ENCODE data around the gene FAF1. TPM values are rescaled to one million over a fixed set of nuclear protein-coding genes. Genes with fewer than 3 reads are reported as not detected.

Gene FAF1
- total and polyA plus RNA-seq, 8 donors, result 47.4 to 58.3 (median 53.2) TPM

DNA sequence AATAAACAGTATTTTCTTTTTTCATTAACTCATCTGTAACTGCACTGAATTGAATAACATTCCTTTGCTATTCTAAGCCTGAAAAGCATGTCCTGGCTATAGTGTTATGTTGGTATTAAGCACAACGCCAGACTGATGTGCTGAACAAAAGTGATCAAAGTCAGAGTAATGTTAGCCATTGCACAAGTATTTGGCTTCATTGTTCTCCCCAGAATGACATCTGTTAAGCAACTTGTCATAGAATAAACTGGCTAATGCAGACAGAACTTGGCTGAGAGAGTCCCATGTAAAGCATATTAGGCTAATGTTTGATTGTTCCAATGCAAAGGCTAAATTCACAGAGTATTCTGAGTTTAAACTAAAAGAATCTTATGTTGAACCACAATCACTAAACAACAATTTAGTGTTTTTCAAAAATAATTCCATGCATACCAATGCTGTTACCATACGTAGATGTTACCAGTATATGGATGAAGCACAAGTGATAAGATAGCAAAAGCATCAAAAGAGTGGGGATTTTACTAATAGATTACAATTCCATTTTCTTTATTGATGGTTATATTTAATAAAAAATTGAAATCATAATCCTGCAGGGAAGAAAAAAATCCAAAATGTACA lies 301.5 kb downstream of the FAF1 start:
- ATAC-seq (peak; percentile 46), DNase-seq (no peak)
- intact Hi-C loops (cut with DNase I), result no loop called here

DNA sequence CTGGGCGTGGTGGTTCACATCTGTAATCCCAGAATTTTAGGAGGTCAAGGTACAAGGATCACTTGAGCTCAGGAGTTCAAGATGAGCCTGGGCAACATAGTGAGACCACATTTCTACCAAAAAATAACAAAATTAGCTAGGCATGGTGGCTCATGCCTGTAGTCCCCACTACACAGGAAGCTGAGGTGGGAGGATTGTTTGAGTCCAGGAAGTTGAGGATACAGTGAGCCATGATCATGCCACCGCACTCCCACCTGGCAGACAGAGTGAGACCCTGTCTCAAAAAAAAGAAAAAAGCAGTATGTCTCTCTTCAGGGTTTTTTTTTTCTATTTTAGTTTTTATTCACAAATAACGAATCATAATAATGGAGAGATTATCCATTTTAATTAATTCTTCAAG lies 303.1 kb downstream of the FAF1 start:
- no peak overlapping the region for H3K4me3 ChIP-seq
- intact Hi-C loops (cut with DNase I), result no loop called here
- H3K27me3 ChIP-seq, result no peaks in the 10 kb centered on the region
- H3K4me1 ChIP-seq, result peaks cover 7 to 9% of the 10 kb centered on the region in 2 donors
- no peak for DNase-seq
- H3K9me3 ChIP-seq, result no peaks in the 10 kb centered on the region
- no peak overlapping the region for H3K27ac ChIP-seq
- TF ChIP-seq, protein P1, sequence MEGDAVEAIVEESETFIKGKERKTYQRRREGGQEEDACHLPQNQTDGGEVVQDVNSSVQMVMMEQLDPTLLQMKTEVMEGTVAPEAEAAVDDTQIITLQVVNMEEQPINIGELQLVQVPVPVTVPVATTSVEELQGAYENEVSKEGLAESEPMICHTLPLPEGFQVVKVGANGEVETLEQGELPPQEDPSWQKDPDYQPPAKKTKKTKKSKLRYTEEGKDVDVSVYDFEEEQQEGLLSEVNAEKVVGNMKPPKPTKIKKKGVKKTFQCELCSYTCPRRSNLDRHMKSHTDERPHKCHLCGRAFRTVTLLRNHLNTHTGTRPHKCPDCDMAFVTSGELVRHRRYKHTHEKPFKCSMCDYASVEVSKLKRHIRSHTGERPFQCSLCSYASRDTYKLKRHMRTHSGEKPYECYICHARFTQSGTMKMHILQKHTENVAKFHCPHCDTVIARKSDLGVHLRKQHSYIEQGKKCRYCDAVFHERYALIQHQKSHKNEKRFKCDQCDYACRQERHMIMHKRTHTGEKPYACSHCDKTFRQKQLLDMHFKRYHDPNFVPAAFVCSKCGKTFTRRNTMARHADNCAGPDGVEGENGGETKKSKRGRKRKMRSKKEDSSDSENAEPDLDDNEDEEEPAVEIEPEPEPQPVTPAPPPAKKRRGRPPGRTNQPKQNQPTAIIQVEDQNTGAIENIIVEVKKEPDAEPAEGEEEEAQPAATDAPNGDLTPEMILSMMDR (IDR thresholded peaks at IDR 0.05), result no peak
- ATAC-seq, result no peak
- H3K36me3 ChIP-seq, result peaks cover 0 to 11% of the 10 kb centered on the region in 2 donors

More for the DNA sequence above, 301.5 kb downstream of the FAF1 start:
- peaks cover 0 to 10% of the 10 kb centered on the region in 2 donors for H3K36me3 ChIP-seq
- peaks cover 7 to 9% of the 10 kb centered on the region in 2 donors for H3K4me1 ChIP-seq
- H3K9me3 ChIP-seq, result no peaks in the 10 kb centered on the region
- H3K27ac ChIP-seq, result peak overlapping the region; percentile 20 to 69
- H3K4me3 ChIP-seq, result no peak overlapping the region
- TF ChIP-seq, protein P1 (IDR thresholded peaks at IDR 0.05), result no peak
- no peaks in the 10 kb centered on the region for H3K27me3 ChIP-seq

DNA sequence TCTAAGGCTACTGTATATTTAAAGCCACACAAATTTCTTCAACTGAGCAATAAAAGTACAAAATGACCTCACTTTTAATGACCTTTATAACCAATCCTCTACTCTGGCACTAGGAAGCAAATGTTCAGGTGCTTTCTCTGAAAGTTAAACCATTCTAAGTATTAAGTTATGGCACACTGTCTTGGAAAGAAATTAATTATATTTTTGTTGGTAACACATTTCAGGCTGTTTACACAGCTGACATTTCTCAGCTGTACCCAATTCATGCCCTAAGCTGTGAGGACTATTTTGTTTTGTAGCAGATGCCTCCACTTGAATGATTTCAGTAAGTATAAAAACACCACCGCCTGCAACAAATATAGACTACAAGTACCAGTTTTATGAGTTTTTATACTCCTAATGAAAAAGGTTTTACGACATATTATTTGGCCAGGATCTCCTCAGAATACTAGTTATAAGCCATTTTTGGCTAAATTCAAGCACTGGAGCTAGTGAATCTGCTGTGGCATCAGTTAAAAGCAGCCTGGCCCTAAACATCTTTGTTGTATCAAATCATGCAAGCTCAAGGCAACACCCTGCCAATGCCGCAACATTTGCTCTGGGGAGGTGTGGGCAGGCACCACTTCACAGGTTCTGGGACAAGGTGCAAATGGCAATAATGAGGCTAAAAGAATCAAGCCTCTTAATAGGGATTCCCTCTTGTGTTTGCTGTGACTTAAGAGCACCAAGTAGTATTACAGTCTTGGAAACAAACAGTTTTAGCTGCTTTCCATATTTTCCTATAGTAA lies 308.4 kb downstream of the FAF1 start:
- Histone ChIP-seq H3K4me3 (no peak overlapping the region), H3K36me3 (peaks cover 0 to 11% of the 10 kb centered on the region in 2 donors), H3K27ac (no peak overlapping the region), H3K9me3 (no peaks in the 10 kb centered on the region), H3K27me3 (no peaks in the 10 kb centered on the region), H3K4me1 (peaks cover 0 to 6% of the 10 kb centered on the region in 2 donors)
- intact Hi-C loops (cut with DNase I), result no loop called here
- DNase-seq, result no peak
- TF ChIP-seq, protein P1 (IDR thresholded peaks at IDR 0.05), result no peak
- ATAC-seq, result peak; percentile 49

DNA sequence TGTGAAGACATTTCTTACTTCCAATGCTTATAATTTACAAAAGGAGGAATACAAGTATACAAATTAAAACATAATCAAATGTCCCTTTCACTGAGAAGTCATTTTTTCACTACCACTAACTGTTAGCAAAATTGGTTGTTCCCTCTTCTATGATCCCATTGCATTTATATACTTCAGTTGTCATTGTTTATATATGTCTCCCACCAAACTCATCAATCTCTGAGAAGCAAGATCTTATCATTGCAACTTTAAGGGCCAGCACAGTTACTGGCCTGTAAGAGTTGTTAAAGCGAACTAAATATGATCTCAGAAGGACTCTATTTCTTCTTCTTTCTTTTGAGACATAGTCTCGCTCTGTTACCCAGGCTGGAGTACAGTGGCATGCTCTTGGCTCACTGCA lies 313.5 kb downstream of the FAF1 start:
- DNase-seq, result no peak
- Histone ChIP-seq H3K9me3 (no peaks in the 10 kb centered on the region), H3K4me1 (peaks cover 2 to 7% of the 10 kb centered on the region in 2 donors), H3K27ac (no peak overlapping the region), H3K27me3 (no peaks in the 10 kb centered on the region), H3K36me3 (no peaks in the 10 kb centered on the region), H3K4me3 (no peak overlapping the region)
- no peak for ATAC-seq
- TF ChIP-seq, protein P1 (IDR thresholded peaks at IDR 0.05), result no peak
- intact Hi-C loops (cut with DNase I), result no loop called here

DNA sequence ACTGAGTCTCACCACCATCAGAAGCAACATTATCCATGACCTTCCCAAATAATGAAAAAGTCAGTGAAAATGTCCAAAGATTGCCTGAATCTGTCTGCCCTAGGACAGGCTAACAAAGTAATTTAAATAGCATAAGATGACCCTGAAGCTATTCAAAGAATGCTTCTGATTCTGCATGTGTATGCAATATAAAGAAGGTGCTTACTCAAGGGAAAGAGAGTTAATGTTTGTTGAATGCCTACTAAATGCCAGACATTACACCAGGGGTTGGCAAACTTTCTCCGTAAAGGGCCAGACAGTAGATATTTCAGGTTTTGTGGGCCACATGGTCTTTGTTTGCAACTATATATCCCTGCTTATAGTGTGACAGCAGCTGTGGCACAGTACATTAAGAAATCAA lies 314.9 kb downstream of the FAF1 start:
- no peak for DNase-seq
- TF ChIP-seq, protein P1 (IDR thresholded peaks at IDR 0.05), result no peak
- intact Hi-C loops (cut with DNase I), result no loop called here
- H3K36me3 ChIP-seq, result no peaks in the 10 kb centered on the region
- H3K4me3 ChIP-seq, result no peak overlapping the region
- ATAC-seq, result peak; percentile 15
- H3K4me1 ChIP-seq, result peaks cover 0 to 7% of the 10 kb centered on the region in 2 donors
- no peaks in the 10 kb centered on the region for H3K9me3 ChIP-seq
- no peaks in the 10 kb centered on the region for H3K27me3 ChIP-seq
- H3K27ac ChIP-seq, result peak overlapping the region; percentile 69 to 70
